Measurements from ENCODE around the gene MVB12B. TPM values are rescaled to one million over a fixed set of nuclear protein-coding genes. Genes with fewer than 3 reads are reported as not detected.

The MVB12B gene
- total RNA-seq, 1 experiment from 2014 or later, result 9.4 TPM

GRCh38 chr9:126307322-126308061 lies 19.1 kb upstream of the MVB12B start:
- no peak for DNase-seq (ENCODE audit: low read depth, low spot score)
- TF ChIP-seq SIN3A (IDR thresholded peaks at IDR 0.05; ENCODE audit: borderline replicate concordance, insufficient read depth, low read depth, low read length) (no peak), TCF7L2 (IDR thresholded peaks at IDR 0.05; ENCODE audit: low read depth, low read length) (no peak), REST (IDR thresholded peaks at IDR 0.05; ENCODE audit: insufficient read depth in 1 of 2, low read depth in 2 of 2, low read length in 1 of 2) (no peak), CTCF (IDR thresholded peaks at IDR 0.05) (no peak), POLR2AphosphoS5 (IDR thresholded peaks at IDR 0.05; ENCODE audit: low read depth, low read length) (no peak)
- no peak for ATAC-seq
- ChIA-PET POLR2A (no interaction called here), CTCF (no interaction called here)
- no TSS peak for BruUV-seq (replicated peaks)
- no peak overlapping the region for H3K4me3 ChIP-seq (ENCODE audit: low read depth in 2 of 2, low read length in 2 of 2)
- no peaks in the 10 kb centered on the region for H3K36me3 ChIP-seq (ENCODE audit: control insufficient read depth, insufficient read depth, low read length)
- no peaks in the 10 kb centered on the region for H3K4me1 ChIP-seq (ENCODE audit: control insufficient read depth, insufficient read depth, low read length)
- no peaks in the 10 kb centered on the region for H3K27me3 ChIP-seq (ENCODE audit: control insufficient read depth, insufficient read depth, low read length)
- intact Hi-C loops (cut with micrococcal nuclease; ENCODE audit: unreplicated experiment) (loop anchor here (10.0 kb wide), 1 partner anchor 187 kb away; no protein-coding TSS in a partner anchor), in situ Hi-C loops (cut with HindIII; ENCODE audit: low pct_unique_long_range_greater_than_20kb, low sequenced_read_pairs) (no loop called here)
- H3K9me3 ChIP-seq (ENCODE audit: control insufficient read depth, insufficient read depth, low read depth, low read length), result no peaks in the 10 kb centered on the region
- H3K27ac ChIP-seq (ENCODE audit: low read length), result no peak overlapping the region

- in situ Hi-C loops (cut with HindIII; ENCODE audit: low pct_unique_long_range_greater_than_20kb, low sequenced_read_pairs), result no loop called here
- POLR2A ChIA-PET, result no interaction called here
These were observed 17.0 kb upstream of the MVB12B start for GRCh38 chr9:126309427-126310189.

More at GRCh38 chr9:126309427-126310189, 17.0 kb upstream of the MVB12B start:
- H3K9me3 ChIP-seq (ENCODE audit: control insufficient read depth, insufficient read depth, low read depth, low read length), result no peaks in the 10 kb centered on the region
- H3K4me1 ChIP-seq (ENCODE audit: control insufficient read depth, insufficient read depth, low read length), result no peaks in the 10 kb centered on the region
- no peak for TF ChIP-seq TCF7L2 (IDR thresholded peaks at IDR 0.05; ENCODE audit: low read depth, low read length)
- TF ChIP-seq POLR2AphosphoS5 (IDR thresholded peaks at IDR 0.05; ENCODE audit: low read depth, low read length), result no peak
- no peak for TF ChIP-seq SIN3A (IDR thresholded peaks at IDR 0.05; ENCODE audit: borderline replicate concordance, insufficient read depth, low read depth, low read length)
- TF ChIP-seq REST (IDR thresholded peaks at IDR 0.05; ENCODE audit: insufficient read depth in 1 of 2, low read depth in 2 of 2, low read length in 1 of 2), result no peak
- TF ChIP-seq CTCF (IDR thresholded peaks at IDR 0.05), result no peak
- BruUV-seq (replicated peaks), result no TSS peak
- no peaks in the 10 kb centered on the region for H3K36me3 ChIP-seq (ENCODE audit: control insufficient read depth, insufficient read depth, low read length)
- no peak overlapping the region for H3K4me3 ChIP-seq (ENCODE audit: low read depth in 2 of 2, low read length in 2 of 2)
- intact Hi-C loops (cut with micrococcal nuclease; ENCODE audit: unreplicated experiment), result loop anchor here (10.0 kb wide), 1 partner anchor 185 kb away; no protein-coding TSS in a partner anchor
- CTCF ChIA-PET, result no interaction called here
- H3K27me3 ChIP-seq (ENCODE audit: control insufficient read depth, insufficient read depth, low read length), result no peaks in the 10 kb centered on the region
- no peak overlapping the region for H3K27ac ChIP-seq (ENCODE audit: low read length)
- no peak for DNase-seq (ENCODE audit: low read depth, low spot score)
- ATAC-seq, result no peak
